DMS 273 (cell line): ENCODE measurements around the gene PIGT.

Source experiments
- DNase-seq: peaks from one replicate; lab custom pipeline; 2025; ENCODE audit not compliant: unreplicated experiment; lab: John Stamatoyannopoulos, UW

Gene PIGT

DNA sequence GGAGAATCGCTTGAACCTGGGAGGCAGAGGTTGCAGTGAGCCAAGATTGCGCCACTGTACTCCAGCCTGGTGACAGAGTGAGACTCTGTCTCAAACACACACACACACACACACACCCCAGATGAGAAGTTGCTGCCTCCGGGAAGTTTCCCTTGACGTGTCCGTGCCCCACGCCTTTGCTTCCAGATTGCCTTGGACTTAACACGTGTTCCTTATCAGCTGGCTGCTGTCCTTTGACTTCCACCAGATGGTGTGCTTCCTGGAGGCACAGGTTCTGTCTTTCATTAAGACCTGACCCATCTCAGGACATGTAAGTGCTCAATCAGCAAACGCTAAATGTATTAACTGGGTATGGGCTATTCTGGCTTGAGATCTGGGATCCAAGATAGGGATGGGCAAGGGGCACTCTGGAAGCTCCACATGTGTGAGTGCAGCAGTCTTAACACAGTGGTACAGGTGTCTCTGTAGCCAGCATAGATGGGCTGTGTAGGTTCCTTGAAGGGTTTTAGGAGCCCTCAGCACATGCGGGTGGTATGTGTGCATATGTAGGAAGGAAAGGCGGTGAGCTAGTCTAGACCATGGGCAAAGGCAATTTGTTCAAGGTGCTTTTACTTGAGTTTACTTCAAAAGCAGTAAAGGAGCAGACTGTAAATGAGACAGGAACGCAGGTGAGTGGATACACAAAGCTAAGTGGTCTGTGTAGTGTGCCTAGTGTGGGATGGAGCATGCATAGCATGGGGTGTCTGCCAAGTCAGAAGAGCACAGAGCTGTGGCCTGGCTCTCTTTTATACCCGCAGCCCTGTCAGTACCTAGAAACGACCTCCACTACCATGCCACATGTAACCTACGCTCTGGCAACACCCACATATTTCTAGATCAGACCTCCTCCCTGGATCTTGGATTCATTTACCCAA lies 11.6 kb downstream of the PIGT start:
- peak; percentile 44 for DNase-seq

DNA sequence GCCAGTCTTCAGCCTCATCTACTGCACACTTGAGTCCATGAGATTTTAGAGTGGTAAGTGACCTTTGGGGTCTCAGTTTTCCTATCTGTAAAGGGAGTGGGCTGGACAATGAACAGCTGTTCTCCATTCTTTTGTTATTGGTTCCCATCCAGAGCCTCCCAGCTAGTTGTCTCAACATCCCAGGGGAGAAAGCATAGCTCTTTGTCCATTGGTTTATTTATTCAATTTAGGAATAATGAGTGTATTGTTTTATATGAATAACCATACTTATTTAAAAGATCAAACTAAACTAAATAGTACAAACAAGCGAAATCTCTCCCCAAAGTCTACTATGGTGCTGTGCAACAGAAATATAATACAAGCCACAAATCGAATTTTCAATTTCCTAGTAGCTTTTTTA lies 13.7 kb downstream of the PIGT start:
- no peak for DNase-seq

DNA sequence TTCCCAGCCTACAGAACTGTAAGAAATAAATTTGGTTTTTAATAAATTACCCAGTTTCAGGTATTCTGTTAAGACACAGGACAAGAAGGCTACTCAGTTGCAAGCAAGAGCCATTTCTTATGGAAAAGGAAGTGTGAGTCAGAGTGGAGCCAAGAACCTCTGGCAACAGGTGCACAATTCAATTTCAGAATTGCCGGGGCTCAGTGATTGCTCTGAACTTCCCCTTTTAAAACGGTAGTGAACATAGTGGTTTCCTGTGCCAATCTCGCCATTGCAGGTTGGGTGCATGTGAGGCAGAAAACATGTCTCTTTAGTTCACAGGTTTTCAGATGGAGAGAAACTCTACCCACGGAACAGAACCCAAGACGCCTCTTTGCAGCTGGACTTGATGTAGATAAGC lies 16.4 kb downstream of the PIGT start:
- DNase-seq = no peak

DNA sequence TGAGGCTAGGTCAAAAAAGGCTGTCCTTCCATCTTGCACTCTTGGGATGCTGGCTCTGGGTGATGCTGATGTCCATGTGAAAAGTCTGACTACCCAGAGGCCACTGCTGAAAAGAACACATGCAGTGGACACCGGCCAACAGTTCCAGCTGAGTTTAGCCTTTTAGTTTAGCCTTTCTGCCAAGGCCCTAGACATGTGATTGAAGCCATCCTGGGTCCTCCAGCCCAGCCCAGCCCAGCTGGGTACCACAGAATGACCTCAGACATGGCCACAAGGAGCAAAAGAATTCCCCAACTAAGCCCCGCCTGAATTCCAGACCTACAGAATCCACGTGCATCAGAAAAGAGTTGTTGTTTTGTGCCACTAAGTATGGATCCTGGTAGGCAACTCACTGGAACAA lies 17.4 kb downstream of the PIGT start:
- DNase-seq = no peak

DNA sequence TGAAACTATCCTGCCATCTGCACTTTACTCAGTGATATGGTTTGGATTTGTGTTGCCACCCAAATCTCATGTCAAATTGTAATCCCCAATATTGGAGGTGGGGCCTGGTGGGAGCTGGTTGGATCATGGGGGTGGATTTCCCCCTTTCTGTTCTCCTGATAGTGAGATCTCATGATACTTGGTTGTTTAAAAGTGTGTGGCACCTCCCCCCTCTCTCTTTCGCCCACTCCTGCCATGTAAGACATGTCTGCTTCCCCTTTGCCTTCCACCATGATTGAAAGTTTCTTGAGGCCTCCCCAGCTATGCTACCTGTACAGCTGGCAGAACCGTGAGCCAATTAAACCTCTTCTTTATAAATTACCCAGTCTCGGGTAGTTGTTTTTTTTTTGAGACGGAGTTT lies 18.0 kb downstream of the PIGT start:
- DNase-seq = no peak

DNA sequence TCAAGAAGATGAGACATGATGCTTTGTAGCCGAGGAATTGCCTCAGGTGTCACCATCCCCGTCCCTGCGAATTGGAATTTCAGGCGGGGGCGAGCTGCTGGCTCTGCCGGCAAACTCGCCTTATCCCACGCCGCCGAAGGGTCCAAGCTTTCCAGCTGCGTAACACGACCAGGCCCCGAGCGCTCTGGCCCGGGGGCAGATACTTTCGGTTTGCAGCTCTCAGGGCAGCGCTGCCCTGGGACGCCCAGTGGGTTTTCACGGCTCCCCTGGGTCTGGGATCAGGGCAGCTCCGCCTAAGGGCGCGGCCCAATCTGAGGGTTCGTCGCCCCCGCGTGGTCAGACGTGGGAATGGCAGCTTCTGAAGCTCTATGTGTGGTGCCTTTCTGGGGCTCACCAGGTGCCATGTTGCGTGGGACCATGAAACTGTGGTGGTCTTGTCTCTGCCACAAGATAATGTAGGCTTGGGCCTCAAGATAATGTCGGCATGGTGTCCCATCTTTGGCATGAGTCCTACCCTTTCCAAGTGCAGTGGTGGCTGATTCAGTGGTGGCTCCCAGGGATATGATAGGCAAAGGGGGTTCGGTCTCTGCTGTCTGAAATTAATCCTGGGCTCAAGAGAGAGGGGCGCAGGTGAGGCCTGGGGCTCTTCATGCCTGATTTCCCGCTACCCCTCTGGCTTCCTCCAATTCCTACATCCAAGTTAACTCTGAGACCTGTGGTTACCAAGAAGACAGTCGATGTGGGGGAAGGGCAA lies 21.0 kb downstream of the PIGT start:
- DNase-seq = peak; percentile 90

DNA sequence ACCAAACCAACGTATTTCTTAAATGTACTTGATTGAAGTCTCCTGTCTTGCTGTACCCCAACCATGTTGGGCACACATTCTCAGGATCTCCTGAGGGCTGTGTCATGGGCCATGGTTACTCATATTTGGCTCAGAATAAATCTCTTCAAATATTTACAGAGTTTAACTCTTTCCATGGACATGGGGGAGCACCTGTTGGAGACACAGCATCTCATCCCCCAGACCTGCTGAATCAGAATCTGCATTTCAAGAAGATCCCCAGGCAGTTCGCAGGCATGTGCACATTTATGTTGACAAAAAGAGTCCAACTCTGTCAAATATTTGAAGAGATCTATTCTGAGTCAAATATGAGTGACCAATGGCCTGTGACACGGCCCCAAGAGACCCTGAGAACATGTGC lies 24.5 kb downstream of the PIGT start:
- DNase-seq = no peak

DNA sequence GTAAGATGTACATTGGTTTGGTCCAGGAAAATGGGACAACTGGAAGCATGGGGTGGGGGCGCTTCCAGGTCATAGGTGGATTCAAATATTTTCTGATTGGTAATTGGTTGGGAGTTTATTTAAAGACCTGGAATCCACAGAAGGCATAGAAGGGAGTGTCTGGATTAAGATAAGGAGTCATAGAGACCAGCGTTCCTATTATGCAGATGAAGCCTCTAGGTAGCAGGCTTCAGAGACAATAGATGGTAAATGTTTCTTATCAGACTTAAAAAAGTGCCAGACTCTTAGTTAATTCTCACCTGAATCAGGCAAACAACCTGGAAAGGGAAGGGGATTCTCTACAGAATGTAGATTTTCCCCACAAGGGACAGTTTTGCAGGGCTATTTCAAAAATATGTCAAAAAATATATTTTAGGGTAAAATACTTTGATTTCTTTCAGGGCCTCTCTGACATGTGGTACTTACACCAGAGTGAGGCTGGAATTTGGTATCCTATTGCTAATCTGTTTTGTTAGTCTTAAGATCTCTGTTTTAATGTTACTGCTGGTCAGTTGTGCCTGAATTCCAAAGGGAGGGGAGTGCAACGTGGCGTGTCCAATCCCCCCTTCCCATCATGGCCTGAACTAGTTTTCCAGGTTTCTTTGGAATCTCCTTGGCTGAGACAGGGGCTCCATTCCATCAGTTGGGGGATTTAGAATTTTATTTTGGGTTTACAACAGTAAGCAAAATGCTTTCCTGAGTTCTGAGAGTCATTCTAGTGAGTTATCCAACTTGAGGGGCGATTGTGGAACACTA lies 25.1 kb downstream of the PIGT start:
- no peak for DNase-seq

DNA sequence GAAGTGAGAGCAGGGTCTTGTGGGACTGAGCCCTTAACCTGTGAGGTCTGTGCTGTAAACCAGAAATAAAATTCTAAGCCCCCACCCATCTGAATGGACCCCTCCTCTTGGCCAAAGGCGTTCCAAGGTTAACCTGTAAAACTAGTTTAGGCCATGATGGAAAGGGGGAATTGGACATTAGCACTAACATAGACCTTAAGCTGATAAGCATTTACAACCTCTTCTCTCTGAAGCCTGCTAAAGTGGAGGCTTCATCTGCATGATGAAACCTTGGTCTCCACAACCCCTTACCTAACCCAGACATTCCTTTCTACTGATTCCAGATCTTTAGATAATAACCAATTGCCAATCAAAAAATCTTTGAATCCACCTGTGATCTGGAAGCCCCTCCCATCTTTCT lies 25.8 kb downstream of the PIGT start:
- no peak for DNase-seq

DNA sequence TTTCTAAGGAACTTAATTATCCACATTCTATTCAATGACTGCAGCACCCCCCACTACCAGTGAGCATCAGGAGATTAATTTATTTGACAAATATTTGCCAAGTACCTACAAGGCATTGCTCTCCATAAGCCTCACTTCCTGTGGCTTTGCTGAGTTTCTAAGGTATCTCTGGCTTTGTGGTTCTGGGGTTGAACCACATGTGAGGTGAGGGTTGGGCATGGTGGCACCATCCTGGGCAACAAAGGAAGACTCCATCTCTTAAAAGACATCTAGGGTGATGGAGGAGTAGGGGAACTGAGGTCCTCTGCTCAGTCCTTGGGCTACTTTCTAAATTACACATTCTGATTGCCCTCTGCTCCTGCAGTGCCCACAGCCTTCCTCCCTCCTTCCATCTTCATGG lies 28.1 kb downstream of the PIGT start:
- no peak for DNase-seq

DNA sequence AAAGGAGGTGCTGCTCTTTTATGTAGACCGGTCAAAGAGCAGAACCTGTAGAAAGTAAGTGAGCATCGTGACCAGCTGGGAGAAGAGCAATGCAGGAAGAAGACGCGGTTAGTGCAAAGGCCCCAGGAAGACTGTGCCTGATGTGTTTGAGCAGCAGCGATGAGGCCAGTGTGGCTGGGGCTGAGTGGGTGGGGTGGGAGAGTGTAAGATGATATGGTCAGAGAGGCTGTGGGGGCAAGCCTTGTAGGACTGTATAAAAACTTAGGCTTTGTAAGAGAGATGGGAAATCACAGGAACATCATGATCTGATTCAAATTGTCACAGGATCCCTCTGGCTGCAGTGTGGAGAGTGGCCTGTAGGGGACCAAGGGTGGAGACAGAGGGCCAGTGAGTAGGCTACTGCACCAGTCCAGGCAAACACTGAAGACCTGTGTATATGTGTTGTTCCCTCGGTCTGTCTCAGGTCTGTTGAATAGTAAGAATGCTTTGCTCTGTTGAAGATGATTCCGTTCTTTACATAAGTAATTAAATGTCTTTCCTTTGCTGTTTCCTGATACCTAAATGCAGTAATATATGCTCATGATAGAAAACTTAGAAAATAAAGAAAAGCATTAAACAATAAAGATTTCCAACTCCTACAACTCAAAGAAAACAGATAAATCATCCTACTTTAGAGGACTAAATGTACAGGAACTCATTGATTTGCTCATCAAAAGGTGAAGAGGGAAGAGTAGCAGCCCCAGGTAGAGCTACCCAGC lies 30.0 kb downstream of the PIGT start:
- peak; percentile 45 for DNase-seq

DNA sequence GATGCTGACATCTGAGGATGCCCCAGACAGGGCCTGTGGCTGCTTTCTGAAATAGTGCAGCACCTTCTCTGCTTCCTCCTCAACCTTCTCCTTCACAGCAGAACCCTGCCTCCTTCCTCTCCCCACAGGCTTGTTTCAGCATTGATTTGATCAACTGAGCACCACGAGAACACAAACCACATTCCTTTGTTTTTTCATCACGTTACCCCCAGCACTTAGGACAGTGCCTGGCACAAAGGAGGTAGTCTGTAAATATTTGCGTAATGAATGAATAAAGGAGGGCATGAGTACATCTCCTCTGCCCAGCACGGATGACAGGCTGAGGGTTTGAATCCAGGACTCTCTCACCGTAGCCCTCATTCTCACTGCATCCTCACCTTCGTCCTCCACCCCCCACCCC lies 32.3 kb downstream of the PIGT start:
- no peak for DNase-seq

DNA sequence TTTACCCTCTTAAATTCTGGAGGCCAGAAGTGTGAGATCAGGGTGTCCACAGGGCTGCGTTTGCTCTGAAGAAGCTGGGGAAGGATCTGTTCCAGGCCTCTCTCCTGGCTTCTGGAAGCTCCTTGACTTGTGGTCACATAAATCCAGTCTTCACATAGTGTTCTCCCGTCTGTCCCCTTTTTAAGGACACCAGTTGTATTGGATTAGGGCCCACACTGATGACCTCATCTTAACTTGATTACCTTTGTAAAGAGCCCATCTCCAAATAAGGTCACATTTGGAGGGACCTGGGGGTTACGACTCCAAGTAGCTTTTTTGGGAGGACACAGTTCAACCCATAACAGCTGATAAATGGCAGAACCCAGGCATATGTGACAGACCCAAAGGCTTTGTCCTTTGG lies 33.6 kb downstream of the PIGT start:
- peak; percentile 40 for DNase-seq

DNA sequence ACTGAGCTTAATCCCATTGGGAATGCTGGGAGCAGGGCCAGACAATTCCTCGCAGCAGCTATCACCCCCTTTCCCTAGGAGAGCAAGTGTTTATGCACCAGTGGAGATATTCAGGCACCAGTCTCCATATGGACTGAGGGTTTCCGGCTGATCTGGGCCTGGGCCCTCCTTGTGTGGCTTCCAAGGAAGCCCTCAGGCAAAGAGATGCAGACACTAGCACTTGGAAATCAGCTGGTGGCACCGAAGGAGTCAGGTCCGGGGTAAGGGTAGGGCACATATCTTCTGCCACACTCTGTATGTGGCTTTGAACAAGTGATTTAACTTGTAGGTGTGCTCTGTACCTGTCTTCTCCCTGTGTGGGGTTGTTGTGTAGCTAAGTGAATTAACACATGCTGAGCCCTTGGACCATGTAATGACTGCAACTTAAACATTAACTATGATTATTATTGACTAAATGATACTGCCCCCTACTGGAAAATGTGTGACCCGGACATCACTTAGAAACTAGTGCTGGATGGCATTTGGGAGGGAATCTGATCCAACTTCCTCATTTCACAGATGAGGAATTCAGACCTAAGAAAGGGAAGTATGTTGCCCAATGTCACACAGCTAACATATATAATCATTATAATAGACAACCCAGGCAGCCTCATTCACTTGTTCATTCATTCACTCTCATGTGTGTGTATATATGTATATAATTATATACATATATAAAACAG lies 34.3 kb downstream of the PIGT start:
- peak; percentile 75 for DNase-seq

DNA sequence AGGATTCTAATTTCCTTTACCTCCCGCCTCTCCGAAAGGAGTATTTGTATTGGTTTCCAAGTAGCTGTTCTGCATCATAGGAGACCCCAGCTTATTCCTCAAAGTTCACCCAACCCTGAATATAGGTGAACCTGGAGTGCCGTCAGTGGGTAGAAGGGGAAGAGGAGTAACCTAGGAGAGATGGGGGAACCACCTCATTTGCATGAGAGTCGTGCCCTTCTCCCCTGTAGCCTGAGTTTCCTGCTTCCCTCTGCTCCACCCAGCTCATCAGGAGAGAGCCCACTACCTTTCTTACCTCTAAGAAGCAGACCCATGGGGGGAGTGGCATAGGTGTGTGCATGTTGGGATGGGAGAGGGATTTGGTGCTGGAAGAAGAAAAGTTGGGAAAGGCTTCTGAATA lies 36.3 kb downstream of the PIGT start:
- no peak for DNase-seq

DNA sequence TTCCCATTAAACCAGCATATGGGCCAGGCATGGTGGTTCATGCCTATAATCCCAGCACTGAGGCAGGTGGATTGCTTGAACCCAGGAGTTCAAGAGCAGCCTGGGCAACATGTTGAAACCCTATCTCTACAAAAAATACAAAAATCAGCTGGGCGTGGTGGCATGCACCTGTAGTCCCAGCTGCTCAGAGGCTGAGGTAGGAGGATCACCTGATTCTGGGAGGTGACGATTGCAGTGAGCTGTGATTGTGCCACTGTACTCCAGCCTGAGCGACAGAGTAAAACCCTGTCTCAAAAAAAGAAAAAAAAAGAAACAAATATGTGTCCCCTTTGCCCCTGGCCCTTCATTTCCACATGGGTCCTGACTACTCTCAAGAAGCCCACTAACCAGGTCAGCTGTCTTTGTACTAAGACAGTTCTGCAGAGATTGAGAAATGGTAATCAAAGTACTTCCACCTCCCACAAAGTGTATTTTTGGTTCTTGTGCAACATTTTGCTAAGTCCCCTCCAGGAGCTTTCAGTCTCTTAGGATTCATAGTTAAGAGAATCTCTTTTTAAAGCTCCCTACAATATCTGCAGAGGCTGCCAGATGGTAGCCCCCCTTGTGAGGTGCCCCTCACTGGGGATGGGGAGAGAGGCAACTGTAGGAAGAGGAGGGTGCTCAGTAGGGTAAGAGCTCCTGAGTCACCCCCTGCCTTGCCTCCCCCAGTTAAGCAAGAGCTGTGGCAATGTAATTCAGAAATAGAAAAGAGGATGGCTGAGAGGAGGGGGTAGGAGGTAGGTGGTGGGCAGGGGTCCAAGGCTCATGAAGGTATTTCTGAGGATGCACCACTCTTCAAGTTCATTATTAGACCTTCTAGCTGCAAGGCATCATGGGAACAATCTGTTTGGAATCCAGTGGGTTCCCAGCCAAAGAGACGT lies 37.1 kb downstream of the PIGT start:
- no peak for DNase-seq

DNA sequence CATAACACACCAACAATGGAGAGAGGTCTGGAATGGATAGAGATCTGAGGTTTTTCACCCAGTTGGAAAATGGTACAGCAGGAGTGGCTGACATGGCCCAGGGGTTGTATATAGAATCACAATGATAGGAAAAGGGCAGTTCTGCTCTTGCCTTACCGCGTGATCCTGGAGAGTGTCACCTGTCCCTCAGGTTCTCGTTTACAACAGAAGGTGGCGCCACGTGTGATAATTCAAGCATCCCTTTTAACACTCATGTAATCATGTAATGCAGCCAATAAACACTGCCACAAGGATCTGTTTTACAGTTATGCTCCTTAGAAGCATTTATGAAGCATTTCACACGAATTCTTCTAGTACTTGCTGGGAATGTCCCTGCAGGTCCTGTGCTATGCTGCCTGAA lies 40.7 kb downstream of the PIGT start:
- DNase-seq = peak; percentile 64

DNA sequence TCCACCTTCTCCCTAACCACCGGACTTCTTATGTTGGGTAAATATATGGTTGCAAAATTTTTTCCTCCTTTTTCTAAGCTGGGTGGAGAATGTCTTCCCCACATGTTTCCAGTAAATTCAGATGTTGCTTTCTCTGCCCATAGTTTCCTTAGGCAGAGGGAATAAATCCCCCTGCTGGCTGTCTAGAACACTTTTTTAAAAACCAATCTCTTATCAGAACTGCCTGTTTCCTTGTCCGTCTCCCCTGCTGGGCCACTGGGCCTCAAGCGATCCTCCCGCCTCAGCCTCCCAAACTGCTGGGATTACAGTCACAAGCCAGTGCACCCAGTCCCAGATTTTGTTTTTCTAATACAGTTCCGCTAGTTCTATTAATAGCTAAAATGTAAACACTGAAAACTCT lies 43.7 kb downstream of the PIGT start:
- DNase-seq = peak; percentile 19

DNA sequence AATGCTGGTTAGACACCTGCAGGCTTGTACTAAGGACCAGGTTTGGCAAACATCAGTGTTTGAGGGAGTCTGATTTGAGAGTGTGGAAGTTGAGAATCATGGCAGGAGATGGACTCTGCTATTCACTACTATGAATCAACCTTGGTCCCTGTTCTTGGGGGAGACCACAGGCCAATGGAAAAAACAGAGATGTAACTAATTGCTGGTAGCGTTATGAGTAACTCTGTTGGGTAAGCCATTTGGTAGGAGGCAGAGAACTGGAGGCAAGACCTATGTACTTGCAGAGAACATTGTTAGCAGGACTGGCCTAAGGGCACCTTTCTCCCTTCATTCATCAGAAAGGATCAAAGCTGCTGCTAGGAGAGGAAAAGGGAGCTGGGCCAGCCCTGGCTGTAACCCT lies 45.3 kb downstream of the PIGT start:
- no peak for DNase-seq
